HUDEP-2 (cell line): Measurements from ENCODE around the gene CDH4.

Experiments used
- DNase-seq, 76 experiments: peaks; one replicate each; lab custom pipeline; 2025; ENCODE audit not compliant: unreplicated experiment in 76 of 76; lab: John Stamatoyannopoulos, UW

CDH4 gene

DNA sequence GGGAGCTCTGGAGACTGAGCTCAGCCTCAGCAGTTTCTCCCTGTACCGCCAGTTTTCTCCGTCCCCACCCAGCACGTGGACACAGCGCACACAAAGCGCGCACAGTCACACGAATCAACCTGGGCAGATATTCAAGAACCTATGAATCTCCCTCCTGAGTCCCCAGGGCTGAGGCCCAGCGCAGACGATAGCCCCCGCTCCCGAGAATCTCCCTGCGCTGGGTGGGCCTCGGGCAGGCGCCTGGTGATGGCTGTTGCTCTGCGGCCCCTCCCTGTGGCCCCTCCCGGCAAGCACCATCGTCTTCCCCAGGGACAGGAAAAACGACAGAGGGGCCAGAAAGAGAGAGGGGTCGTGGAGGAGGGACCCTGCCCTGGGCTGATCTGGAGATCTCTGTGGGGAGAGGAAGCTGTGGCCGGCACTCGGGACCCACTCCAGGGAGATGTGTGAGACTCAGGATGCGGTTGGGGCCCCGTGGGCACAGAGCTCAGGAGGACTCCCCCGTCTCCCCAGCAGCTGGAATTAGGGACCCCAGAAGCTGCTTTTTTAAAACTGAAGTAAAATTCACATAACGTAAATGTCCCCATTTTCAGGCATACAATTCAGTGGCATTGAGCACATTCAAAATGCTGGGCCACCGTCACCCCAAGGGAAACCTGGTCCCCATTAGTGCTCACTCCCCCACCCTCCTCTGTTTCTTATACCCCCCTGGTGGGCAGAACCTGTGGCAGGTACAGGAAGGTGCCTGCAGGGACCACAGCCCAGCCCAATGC is 482.9 kb downstream of the CDH4 start:
- DNase-seq: no peak

DNA sequence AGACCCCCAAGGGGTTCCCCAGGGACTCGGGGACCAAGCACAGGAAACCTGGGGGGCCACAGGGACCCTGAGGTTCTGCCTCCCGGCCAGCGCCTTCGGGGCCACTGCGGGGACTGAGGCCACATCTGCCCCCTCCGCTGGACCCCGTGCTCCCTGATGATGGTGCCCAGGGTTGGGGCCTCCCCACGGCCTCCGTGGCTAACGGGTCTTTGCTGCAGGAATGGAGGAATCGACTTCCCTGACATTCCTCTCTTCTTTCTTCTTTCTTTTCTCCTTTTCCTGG is 483.4 kb downstream of the CDH4 start:
- no peak for DNase-seq

DNA sequence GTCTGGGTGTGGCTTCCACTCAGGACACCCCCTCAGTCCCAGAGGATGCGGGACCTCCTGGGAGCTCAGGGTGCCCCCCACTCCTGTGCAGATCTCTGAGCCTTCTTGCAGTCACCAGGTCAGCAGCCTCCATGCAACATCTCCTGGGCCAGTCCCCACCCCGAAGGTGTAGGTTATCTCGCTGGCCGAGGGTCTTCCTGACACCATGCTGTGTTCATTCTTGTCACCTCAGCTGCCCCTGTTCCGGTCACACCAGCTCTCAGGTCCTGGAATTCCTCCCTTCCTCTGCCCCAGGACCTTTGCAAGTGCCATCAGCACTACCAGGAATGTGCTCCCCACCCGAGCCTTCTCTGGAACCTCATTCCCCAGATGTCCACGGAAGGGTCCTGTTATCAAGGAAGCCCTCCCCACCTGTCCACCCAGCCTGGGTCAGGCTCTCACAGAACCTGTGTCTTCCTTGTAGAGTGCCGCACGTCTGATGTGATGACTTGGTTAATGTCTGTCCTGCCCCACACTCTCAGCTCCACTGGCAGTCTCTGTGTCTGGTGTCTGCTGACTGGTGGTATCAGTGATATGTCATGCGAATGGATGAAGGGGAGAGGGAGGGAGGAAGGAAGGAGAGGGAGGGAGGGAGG is 484.1 kb downstream of the CDH4 start:
- DNase-seq: no peak

DNA sequence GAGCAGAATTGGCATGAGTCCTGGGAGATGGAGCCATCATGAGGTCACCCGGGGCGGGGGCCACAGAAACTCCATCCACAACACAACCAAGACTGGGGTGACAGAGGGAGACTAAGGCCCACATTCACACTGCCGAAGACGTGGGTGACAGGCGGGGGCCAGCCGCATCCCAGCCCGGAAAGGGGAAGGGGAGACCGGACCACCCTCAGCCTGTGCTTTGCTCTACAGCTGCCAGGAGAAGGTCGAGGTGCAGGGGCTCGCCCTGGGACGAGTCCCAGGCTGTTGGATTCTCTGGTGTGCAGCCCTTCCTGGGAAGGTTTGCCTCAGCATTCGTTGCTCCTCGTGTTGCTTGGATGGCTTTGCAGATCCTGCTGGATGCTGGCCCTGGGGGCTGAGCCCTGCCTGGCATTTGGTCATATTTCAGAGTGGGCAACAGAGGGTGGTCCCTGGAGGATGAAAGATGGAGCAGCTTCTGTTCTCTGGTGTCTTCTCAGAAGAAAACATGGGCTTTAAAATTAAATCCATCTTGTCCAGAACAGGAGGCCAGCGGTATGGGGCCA is 484.8 kb downstream of the CDH4 start:
- no peak for DNase-seq

DNA sequence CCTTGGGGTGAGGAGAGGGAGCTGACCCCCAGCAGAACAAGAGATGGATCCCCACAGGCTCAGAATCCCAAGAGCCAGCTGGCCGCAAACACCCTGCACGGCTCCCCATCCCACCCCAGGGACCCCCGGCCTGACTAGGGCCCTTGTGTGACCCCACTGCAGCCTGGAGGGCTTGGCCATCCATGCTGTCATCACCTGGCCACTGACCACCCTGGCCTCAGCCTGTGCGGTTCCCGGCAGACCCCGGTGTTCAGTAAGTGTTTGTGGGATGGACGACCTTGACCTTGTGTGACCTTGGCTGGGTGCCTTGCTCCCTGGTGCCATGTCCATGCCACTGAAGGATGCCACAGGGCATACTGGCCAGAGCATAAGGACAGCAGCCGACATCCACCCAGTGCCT is 485.3 kb downstream of the CDH4 start:
- DNase-seq: no peak

DNA sequence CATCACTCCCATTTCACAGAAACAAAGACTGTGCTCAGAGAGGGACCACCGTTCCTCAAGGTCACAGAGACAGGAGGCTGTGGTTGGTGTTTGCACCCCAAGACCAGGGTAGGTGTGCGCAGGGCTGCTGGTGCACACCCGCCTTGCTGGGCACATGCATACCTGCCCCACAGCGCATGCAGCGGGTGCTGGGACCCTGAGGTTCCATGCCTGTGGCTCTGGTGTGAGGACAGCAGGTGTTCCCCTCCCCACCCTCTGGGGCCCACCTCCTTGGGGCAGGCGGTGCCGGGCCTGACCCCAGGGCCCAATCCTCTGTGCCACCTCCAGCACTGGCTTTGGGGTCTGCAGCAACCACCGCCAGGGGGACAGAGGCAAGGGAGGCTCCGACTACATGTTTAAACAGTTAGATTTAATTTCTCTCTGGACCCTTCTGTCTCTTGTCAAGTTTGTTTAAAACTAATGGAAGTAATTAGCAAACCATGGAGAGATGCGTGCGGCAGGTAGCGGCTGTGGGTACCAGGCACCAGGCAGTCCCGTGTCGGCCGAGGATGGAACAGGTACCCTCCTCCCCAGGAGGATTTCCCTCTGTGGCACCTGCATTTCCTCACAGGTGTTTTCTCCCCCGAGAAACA is 485.9 kb downstream of the CDH4 start:
- no peak for DNase-seq

DNA sequence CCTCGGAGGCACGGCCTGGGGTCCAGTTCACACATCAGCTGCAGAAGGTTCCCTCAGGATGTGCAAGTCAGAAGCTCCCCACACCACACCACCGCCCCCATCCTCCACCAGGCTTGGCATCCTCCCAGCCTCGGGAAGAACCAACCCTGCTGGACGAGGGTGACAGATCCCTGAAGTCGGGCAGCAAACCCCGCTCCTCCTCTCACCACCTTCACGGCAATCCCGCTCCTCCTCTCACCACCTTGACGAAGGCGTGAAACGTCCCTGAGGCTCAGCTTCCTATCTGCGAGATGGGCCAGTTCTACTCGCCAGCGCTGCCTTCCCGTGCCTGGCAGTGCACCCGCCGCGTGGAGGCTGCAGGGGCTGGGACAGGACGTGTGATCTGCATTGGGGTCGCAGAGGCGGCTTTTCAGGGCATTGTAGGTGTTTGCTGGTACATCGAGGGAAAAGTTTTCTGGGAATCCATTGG is 486.6 kb downstream of the CDH4 start:
- no peak for DNase-seq

DNA sequence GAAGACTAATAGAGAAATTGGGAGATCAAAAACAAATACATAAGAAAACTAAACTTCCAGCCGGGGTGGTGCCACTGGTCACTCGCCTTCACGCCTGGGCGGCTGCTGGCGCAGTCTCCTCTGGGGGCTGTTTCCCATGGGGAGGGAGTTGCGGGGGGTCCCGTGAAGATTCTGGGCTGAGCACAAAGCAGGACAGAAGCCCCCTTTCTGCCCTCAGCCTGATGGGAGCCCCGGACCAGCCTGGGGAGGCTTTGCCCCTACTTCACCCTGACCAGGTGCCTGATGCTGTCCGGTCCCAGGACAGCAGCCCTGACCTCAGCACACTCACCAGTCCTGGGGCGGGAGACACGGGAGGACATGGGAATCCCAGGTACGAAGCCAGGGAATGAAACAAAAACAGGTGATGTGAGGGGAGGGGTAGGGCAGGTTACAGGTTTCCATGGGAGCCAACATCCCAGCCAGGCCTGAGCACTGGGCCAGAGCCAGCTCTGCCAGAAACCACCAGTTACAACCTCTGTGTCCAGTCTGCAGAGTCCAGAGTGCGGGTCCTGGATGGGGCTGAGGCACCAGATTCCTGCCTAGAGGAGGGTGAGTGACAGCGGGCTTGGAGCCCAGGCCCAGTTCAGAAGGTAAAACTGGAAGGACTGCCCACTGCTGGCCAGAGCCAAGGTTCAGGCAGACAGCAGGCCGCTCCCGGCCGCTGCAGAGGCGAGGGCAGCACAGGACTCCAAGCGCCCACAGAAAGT is 487.2 kb downstream of the CDH4 start:
- DNase-seq: no peak

DNA sequence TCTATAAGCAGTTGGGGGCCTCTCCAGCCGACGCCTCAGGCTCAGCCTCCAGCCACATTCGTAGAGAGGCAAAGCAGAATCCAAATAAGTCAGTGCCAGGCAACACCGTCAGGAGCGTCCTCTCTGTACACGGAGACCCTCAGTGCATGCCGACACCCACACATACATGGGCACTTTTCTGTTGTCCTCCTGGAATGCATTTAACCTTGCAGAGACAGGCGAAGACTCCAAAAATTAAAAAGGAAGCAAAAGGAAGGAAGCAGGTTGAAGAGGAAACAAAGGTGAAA is 487.7 kb downstream of the CDH4 start:
- no peak for DNase-seq

DNA sequence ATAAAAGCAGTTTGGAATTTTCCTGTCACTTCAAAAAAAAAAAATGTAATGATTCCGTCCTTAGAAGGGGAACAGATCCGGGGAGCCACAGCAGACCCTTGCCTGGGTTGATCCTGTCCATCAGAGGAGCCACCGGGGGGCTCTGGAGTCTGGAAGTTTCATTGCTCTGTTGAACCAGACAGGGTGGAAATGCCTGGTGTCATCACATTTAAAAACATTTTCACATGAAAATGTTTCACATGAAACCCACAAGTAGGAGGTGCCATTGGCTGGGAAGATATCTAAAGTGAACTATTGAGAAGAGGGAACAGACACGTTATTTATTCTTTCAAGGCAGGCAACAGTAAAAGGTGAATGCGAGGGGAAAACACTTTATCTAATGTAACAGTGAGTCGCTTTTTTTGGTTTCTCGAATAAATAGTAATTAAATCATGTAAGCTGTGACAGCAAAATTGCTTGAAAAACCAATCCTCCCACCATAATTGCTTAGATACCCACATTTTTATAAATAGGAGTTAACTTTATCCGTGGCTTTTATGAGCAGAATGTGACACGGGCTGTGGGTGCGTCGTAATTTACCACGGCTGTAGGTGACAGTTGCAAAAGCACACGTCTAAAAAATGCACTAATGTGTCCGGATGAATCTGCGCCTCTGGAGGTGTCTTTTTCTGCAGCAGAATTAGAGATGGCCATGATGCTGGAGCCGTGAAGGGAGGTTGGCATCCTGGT is 490.2 kb downstream of the CDH4 start:
- no peak for DNase-seq

DNA sequence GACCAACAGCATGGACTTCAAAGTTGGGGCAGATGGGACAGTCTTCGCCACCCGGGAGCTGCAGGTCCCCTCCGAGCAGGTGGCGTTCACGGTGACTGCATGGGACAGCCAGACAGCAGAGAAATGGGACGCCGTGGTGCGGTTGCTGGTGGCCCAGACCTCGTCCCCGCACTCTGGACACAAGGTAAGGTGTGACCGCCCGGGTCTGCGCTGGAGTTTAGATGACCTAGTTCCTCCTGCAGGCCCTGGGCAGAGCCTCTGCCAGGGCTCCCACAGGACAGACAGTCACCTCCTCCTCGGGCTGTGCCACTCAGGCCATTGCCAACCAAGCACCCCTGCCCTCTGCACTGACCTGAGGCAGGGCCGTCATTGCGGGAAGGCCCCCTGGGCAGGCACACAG is 491.5 kb downstream of the CDH4 start:
- DNase-seq: no peak

DNA sequence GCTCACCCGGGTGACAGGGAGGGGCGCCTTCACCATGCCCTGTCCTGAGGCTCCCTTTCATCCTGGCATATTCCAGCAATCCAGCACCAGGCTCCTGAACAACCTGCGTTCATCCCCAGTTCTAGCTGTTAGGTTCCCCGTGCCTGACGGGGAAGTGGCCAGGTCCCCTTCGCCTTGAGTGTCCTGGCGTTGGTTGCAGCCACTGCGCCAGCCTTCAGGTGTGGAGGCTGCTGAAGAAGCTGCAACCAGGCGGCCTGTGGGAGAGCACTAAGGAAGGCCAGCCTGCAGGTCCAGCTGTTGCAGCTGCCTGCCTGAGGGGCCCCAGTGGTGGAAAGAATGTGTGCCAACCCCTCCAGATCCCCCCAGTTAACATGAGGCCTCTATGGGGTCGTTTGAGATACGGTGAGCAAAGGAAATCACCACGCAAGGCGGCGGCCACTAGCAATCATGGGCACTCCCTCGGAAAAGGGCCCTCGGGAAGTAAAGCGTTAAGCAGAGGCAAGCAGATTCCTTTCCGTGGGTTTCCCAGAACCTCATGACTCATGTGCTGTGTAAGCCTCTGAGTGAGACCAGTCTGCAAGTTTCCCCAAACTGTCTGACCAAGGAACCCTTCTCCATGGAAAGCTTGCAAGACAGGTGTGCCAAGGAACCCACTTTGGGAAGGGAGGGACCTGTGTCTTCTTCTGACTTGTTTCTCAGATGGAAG is 492.8 kb downstream of the CDH4 start:
- DNase-seq: no peak

DNA sequence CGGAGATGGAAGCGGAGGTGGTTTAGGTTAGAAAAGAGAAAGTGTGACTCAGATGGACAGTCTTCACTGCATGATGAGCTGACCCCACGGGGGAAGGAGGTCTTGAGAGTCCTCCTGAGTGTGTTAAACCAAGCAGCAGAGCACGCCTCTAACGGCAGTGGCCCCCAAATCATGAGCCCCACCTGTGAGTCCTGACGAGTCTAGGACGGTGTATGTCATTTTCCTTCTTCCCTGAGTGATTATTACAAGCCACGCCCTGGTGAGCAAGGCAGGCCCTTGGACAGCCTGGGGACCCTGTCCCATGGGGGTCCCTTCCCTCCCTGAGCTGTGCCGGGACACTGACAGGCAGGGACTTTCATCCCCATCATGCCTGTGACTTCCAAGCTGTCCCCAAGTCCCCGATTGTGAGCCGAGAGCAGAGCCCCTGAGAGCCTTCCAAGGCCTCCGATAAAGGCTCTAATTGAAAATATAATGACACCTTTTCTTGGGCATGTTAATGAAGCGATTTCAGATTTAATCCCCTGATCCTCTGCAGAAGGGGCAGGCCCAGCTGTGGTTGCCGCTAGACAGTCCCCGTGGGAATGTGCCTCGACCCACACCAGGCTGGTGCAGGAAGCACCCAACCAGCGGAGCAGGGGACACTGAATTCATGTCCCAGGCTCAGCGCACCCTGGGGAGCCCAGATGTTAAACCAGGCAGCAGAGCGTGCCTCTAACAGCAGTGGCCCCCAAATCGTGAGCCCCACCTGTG is 493.5 kb downstream of the CDH4 start:
- no peak for DNase-seq

DNA sequence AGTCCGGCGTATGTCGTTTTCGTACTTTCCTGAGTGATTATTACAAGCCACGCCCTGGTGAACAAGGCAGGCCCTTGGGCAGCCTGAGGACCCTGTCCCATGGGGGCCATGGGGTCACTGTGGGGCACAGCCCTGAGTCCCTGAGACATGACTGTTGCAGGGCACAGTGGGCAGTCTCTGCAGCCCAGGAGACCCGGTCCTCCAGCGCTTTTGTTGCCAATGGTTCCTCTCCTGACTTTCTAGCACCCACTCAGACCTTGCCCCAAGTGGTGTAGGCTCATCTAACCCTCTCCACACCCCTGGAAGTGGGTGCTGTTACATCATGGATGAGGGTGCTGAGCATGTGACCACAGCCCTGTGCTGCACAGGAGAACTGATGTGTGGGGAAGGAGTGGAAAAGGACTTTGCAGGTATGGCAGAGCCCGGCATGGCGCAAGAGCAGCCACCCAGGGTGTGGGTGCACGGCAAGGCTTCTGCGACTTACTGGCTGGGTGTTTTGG is 494.1 kb downstream of the CDH4 start:
- no peak for DNase-seq

DNA sequence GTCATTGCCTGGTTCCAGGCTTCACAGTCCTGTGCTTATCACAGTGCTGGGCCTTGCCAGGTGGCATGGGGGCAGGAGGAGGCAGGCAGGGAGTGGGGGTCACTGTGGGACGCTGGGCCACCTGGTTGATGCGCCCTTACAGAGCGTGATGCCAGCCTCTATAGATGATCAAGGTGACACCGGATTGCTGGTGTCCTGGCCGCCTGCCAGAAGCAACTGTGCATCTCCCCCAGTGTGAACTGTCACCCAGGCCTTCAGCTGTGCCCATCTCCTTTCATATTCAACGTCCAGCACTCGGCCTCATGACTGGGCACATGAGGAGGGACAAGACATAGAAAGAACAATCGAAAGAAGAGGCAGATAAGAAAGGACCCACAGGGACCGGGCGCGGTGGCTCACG is 494.7 kb downstream of the CDH4 start:
- no peak for DNase-seq

DNA sequence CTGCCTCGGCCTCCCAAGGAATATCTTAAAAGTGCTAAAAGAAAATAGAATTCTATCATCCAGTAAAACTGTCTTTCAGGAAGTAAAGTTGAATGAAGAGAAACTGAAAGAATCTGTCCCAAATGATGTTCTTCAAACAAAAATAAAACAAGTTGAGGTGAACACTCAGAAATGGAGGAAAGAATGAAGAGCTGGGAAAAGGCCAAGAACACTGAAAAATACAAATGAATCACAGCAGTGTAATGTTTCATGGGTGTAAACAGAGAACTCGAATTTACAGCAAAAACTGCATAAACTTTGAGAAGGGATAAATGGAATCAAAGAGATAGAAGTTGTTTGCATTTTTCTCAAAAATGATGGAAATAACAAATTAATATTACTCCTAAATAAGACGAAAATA is 496.3 kb downstream of the CDH4 start:
- no peak for DNase-seq

DNA sequence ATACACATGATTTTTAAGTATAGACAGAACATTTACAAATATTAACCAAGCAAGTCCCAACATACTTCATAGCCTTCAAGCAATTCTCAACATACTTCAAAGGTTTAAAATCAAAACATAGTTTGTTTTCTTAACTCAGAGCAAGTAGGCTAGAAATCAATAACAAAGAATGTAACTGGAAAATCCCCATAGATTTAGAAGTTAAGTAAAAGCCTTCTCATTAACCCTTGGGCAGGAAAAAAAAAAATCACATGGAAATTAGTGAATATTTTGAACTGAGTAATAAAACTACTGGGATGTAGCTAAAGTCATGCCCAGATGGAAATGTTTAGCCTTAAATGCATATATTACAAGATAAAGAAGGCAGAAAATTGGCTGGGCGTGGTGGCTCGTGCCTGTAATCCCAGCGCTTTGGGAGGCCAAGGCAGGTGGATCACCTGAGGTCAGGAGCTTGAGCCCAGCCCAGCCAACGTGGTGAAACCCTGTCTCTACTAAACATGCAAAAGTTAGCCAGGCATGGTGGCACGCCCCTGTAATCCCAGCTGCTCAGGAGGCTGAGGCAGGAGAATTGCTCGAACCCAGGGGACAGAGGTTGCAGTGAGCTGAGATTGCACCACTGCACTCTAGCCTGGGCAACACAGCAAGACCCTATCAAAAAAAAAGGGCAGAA is 497.5 kb downstream of the CDH4 start:
- no peak for DNase-seq

DNA sequence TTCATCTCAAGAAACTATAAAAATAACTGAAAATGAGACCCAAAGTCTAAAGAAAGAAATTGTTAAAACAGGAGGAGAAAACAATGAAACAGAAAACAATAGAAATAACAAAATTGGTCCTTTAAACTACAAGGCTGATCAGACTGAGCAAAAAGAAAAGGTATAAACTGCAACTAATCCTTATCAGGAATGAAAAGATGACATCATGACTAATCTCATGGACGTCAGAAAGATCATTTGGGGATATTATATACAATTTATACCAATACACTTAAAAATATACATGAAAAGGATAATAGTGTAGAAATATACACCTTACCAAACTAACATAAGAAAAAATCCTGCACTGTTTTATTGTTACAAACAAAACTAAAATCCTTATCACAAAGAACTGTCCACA is 498.0 kb downstream of the CDH4 start:
- no peak for DNase-seq

DNA sequence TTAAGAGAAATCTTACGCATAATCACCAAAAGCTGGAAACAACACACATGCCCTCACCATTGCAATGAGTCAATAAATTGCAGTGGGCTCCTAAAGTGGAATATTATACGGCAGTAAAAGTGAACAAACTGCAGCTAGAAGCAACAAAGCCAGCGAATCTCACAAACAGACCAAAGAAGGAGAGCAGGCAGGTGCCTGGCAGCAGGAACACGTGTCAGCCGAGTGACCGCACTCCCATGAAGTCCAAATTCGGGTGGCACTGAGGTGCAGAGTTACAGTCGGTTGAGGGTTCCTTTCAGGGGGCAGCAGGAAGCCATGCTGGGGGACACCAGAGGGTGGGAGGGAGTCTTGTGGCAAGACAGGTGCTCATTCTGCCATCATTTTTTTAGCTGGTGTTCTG is 500.5 kb downstream of the CDH4 start:
- DNase-seq: no peak
